Nucleus accumbens (tissue), 56 donors: ENCODE measurements around the gene ZNF804B.

Source experiments
- DNase-seq, 56 donors: peaks; one replicate each; lab custom pipeline; 2025; lab: John Stamatoyannopoulos, UW

The ZNF804B gene

DNA sequence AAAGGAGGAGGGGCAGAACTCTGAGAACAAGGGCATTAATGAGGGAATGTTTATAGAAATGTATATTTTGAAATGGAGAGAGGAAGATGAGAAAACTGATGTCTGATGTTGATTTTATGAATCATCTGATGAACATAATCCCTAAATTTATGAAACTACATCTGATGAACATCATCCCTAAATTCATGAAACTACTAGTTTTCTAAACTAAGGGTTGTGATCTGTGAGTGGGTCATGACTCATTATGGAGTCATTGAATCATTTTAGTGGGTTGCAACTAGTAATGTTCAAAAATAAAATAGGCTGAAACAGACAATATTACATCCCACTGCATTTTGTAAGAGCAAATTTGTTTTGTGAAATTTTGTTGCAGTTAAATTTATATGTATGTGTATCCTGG, 478.7 kb downstream of the ZNF804B start:
- no peak for DNase-seq

GRCh38 chr7:89246196-89246595, 486.7 kb downstream of the ZNF804B start:
- no peak for DNase-seq

DNA sequence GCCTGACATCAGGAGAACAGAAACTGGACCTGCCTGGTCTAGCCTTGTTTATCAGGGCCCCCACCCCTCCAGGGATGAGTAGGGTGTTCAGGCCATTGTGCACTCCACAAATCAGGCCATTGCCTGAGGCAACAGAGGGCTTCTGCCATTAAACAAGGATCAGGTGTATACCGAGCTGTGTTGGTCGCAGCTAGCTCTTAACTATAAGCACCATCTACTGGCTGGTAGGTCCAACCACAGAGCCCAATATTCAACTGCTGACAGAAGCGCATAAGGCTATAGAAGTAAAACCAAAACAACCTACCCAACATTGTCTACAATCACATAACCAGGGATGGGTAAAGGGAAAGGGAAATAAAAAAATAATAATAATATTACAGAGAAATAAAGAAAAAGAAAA, 487.7 kb downstream of the ZNF804B start:
- no peak for DNase-seq

DNA sequence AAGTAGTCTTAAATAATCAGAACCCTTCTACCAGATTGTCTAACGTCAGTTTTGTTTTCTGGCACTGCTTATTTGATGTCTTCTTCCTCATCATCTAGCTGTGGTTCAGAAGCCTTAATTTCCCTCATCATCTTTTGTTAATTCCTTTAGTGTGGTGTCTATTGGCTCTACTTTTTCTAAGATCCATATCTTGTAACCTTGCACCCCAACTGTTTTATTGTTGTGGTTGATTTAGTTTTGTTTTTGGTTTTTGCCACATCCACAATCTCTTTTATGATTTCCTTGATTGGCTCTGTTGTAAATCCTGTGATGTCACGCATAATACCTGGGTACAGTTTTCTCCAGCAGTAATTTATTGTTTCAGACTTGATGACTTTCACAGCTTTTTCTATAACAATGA, 499.6 kb downstream of the ZNF804B start:
- no peak for DNase-seq

GRCh38 chr7:89264126-89264525, 504.6 kb downstream of the ZNF804B start:
- DNase-seq = no peak

- no peak for DNase-seq
Observed at GRCh38 chr7:89265631-89266030, 506.1 kb downstream of the ZNF804B start.

DNA sequence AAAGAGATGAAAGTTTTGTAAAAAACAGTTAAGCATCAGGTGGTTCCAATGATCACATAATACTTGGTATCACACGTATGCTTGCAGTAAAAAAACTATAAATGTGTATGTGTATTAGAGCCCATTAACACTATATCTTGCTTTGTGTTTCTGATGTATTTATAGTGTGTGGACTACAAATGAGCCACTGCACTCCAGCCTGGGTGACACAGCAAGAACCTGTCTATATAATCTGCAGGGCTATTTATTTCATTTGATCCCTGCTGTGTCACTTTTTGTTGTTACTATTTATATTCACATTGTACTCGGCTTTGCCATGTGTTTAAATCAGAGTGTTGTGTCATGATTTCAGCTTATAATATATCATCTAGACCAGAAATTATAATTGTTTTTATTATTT, 523.8 kb downstream of the ZNF804B start:
- DNase-seq = no peak

DNA sequence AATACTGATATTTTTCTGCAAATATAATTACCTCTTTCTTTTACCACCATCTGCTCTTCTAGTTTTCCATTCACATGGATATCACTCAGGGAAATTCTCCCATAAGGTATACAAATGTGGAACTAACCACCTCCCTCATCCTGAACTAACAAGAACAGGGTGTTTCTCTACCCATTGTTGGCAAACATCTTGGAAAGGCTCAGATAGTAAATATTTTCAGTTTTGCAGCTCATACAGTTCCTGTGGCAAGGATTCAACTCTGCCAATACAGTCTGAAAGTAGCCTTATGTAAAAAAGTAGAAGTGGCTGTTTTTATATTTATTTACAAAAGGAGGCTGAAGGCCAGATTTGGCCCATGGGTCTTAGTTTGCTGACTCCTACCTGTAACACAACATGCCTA, 549.0 kb downstream of the ZNF804B start:
- no peak for DNase-seq

GRCh38 chr7:89311886-89312285, 552.4 kb downstream of the ZNF804B start:
- DNase-seq = no peak

DNA sequence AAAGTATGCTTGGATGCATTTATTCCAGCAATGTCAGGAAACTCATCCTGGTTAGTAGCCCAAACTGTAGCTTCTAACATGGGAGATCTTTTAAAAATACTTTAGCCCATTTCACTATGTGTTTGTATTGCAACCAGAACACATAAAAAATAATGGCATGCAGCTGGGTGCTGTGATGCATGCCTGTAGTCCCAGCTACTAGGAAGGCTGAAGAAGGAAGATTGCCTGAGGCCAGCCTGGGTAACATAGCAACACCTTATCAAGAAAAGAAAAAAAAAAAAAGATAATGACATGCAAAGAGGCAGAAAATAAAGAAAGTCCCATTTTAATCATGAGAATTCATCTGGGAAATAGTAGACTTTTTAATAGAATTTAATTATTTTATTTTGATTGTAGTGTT, 553.1 kb downstream of the ZNF804B start:
- DNase-seq = no peak

- DNase-seq = no peak
Observed at GRCh38 chr7:89316584-89317251, 557.2 kb downstream of the ZNF804B start.

GRCh38 chr7:89332026-89332425, 572.5 kb downstream of the ZNF804B start:
- no peak for DNase-seq

DNA sequence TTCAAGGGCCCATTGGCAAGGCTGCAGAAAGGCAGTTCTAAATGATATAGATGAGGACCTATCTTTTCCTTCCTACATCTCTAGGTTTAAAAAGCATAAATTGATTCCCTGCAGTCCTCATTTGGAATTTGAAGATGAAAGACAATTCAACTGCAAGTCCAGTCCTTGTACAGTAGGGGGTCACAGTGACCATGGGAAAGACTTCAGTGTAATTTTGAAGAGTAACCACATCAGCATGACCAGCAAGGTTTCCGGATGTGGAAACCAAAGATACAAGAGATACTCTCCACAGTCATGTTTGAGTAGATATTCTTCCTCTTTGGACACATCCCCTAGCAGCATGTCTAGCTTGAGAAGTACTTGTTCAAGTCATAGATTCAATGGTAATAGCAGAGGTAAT, 575.3 kb downstream of the ZNF804B start:
- DNase-seq = no peak

DNA sequence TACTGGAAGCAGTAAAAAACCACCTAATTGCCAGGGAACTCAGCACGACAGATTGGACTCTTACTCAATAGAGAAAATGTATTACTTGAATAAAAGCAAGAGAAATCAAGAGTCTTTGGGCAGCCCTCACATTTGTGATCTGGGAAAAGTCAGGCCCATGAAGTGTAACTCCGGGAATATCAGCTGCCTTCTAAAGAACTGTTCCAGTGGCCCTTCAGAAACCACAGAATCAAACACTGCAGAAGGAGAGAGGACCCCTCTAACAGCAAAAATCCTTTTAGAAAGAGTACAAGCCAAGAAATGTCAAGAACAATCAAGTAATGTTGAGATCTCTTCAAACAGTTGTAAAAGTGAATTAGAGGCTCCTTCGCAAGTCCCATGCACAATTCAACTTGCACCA, 576.0 kb downstream of the ZNF804B start:
- no peak for DNase-seq

GRCh38 chr7:89336121-89336520, 576.6 kb downstream of the ZNF804B start:
- no peak for DNase-seq

DNA sequence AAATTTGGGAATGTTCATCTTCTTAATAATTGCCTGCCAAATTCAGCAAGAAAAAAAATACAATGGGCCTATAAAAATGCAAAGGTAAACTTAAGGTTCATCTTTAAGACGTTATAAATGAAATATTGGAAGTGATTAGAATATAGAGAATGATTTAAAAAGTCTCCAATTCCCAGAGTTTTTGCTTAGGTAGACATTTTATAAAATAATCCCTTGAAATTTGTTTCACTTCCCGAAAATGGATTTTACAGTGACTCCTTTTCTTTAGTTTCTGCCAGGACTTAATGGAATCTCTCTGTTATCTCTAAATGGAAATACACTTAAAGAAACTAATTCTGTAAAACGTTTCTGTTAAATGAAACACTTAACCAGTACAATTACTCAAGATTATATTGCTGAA, 580.2 kb downstream of the ZNF804B start:
- no peak for DNase-seq

DNA sequence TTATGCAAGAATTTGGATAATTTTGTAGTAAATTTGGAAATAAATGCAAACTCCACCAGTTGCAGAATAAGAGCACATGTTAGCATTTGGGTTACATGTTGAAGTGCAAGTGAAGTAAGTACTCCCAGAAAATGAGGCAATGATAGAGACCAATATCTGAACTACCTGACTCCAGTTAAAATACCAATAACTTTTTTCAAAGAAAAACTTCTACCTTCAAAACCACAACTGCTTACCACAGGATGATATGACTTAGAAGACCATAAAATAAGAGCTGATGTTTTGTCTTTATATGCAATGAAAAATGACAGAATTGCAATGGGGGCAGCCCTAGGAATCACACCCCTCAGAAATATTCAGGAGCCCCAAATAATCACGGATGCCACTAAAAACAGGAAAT, 597.6 kb downstream of the ZNF804B start:
- DNase-seq = no peak

DNA sequence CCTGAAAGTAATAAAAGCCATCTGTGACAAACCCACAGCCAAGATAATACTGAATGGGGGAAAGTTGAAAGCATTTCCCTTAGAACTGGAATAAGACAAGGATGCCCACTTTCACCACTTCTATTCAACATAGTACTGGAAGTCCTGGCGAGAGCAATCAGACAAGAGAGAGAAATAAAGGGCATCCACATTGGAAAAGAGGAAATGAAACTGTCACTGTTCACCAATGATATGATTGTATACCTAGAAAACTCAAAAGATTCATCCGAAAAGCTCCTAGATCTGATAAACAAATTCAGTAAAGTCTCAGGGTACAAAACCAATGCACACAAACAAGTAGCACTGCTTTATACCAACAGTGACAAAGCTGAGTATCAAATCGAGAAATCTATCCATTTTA, 617.7 kb downstream of the ZNF804B start:
- no peak for DNase-seq

DNA sequence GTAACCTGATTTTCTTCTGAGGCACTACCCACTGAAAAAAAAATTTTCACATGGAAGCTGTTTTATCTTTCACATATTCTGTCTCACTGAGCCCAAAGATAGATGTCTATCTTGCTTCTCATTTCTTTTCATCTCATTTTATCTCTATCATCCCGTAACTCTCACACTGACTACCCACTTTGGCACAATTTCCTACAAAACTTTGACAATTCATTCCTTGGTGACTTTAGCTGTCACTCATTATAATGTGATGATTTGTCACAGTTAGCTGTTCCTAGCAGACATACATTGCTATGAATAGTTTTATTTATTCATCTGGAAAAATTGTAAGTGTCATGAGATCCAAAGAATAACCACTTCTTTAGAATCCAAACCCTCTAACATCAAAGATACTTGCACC, 625.9 kb downstream of the ZNF804B start:
- DNase-seq = no peak
